Naive B cell (primary cell): ENCODE results near the gene SYNE2. TPM values are rescaled to one million over a fixed set of nuclear protein-coding genes. Genes with fewer than 3 reads are reported as not detected.

Experiments used
- ATAC-seq, 2 donors: fragments of 150-1000 bp; cut with Tn5 transposase; 2 replicates each; pipeline ENCODE4 v1.10.0; 2021; ENCODE audit warnings: low read depth in 2 of 2, mild to moderate bottlenecking in 2 of 2, moderate library complexity in 2 of 2
- DNase-seq: peaks from one replicate; pipeline ENCODE4 v3.0.0; 2022
- H3K27ac Mint-ChIP-seq, 6 donors: one replicate each; pipeline ENCODE4 v1.8.0; 2020 to 2022; ENCODE audit warnings: mild to moderate bottlenecking in 6 of 6, mixed read lengths in 6 of 6, moderate library complexity in 5 of 6, inconsistent platforms in 2 of 6
- H3K27me3 Mint-ChIP-seq, 3 donors: one replicate each; pipeline ENCODE4 v1.8.0; 2021 to 2022; ENCODE audit warnings: mixed read lengths in 3 of 3, mild to moderate bottlenecking in 1 of 3
- H3K36me3 Mint-ChIP-seq, 2 donors: one replicate each; pipeline ENCODE4 v1.8.0; 2020 to 2022; ENCODE audit warnings: mixed read lengths in 2 of 2, inconsistent platforms in 1 of 2, mild to moderate bottlenecking in 1 of 2
- H3K4me1 Mint-ChIP-seq, 3 donors: one replicate each; pipeline ENCODE4 v1.8.0; 2020 to 2022; ENCODE audit warnings: mixed read lengths in 3 of 3, inconsistent platforms in 1 of 3, mild to moderate bottlenecking in 1 of 3, moderate library complexity in 1 of 3
- H3K4me3 Mint-ChIP-seq, 8 donors: one replicate each; pipeline ENCODE4 v1.8.0; 2020 to 2022; ENCODE audit warnings: mild to moderate bottlenecking in 8 of 8, mixed read lengths in 8 of 8, moderate library complexity in 8 of 8, inconsistent platforms in 2 of 8
- H3K9me3 Mint-ChIP-seq, 7 donors: one replicate each; pipeline ENCODE4 v1.8.0; 2020 to 2022; ENCODE audit warnings: mixed read lengths in 7 of 7, mild to moderate bottlenecking in 5 of 7, inconsistent platforms in 2 of 7, moderate library complexity in 1 of 7
- polyA plus RNA-seq, 6 donors: library from polyadenylated mRNA; unstranded; fragments of 300-500 nt; fragmentation: Illumina TruSeq; gene quantifications; one replicate each; pipeline ENCODE4 v1.2.3, GENCODE V29; 2021; ENCODE audit warnings: low read depth in 6 of 6

The SYNE2 gene
- polyA plus RNA-seq, 6 donors from 2014 or later: 12.0 to 24.8 (median 19.0) TPM

- H3K9me3 Mint-ChIP-seq: peaks cover 0 to 2% (median 0%) of the 10 kb centered on the region in 7 donors
- no peak overlapping the region for H3K4me3 Mint-ChIP-seq
- H3K36me3 Mint-ChIP-seq: peaks cover 6 to 10% of the 10 kb centered on the region in 2 donors
- no peaks in the 10 kb centered on the region for H3K27me3 Mint-ChIP-seq
- DNase-seq: no peak
- peaks cover 0 to 19% (median 7%) of the 10 kb centered on the region in 3 donors for H3K4me1 Mint-ChIP-seq
- peak overlapping the region in 2 of 6 donors; percentile 14 to 31 for H3K27ac Mint-ChIP-seq
- ATAC-seq: no peak
These were observed 333.7 kb downstream of the SYNE2 start for GRCh38 chr14:64186231-64187129.

- Mint-ChIP-seq H3K4me1 (peaks cover 0 to 21% (median 8%) of the 10 kb centered on the region in 3 donors), H3K4me3 (no peak overlapping the region), H3K27me3 (no peaks in the 10 kb centered on the region), H3K27ac (peak overlapping the region in 1 of 6 donors; percentile 14), H3K36me3 (peaks cover 8 to 10% of the 10 kb centered on the region in 2 donors), H3K9me3 (peaks cover 0 to 2% (median 0%) of the 10 kb centered on the region in 7 donors)
- no peak for DNase-seq
- no peak for ATAC-seq
These were observed 334.5 kb downstream of the SYNE2 start for GRCh38 chr14:64187331-64187730.

GRCh38 chr14:64190974-64191502, 338.2 kb downstream of the SYNE2 start:
- Mint-ChIP-seq H3K27ac (peak overlapping the region in 5 of 6 donors; percentile 16 to 93 (median 62)), H3K36me3 (peaks cover 8 to 10% of the 10 kb centered on the region in 2 donors), H3K9me3 (no peaks in the 10 kb centered on the region)

GRCh38 chr14:64191756-64192155, 339.0 kb downstream of the SYNE2 start:
- peak overlapping the region in 4 of 6 donors; percentile 81 to 98 (median 89) for H3K27ac Mint-ChIP-seq
- DNase-seq (no peak), ATAC-seq (no peak)
- peaks cover 6 to 8% of the 10 kb centered on the region in 2 donors for H3K36me3 Mint-ChIP-seq
- H3K9me3 Mint-ChIP-seq: no peaks in the 10 kb centered on the region
- H3K4me3 Mint-ChIP-seq: no peak overlapping the region
- H3K4me1 Mint-ChIP-seq: peaks cover 28 to 61% (median 35%) of the 10 kb centered on the region in 3 donors
- no peaks in the 10 kb centered on the region for H3K27me3 Mint-ChIP-seq

More at GRCh38 chr14:64190974-64191502, 338.2 kb downstream of the SYNE2 start:
- Mint-ChIP-seq H3K4me3 (peak overlapping the region in 1 of 8 donors; percentile 22), H3K27me3 (no peaks in the 10 kb centered on the region), H3K4me1 (peaks cover 21 to 54% (median 28%) of the 10 kb centered on the region in 3 donors)
- ATAC-seq (no peak), DNase-seq (no peak)

GRCh38 chr14:64193821-64194220, 341.0 kb downstream of the SYNE2 start:
- H3K27me3 Mint-ChIP-seq: no peaks in the 10 kb centered on the region

GRCh38 chr14:64194404-64194803, 341.6 kb downstream of the SYNE2 start:
- Mint-ChIP-seq H3K4me1 (peaks cover 43 to 79% (median 46%) of the 10 kb centered on the region in 3 donors), H3K27ac (peak overlapping the region; percentile 97 to 100 (median 98)), H3K36me3 (peaks cover 6 to 8% of the 10 kb centered on the region in 2 donors), H3K9me3 (no peaks in the 10 kb centered on the region), H3K27me3 (no peaks in the 10 kb centered on the region), H3K4me3 (peak overlapping the region in 5 of 8 donors; percentile 21 to 95 (median 87))
- no peak for ATAC-seq
- no peak for DNase-seq

More at GRCh38 chr14:64193821-64194220, 341.0 kb downstream of the SYNE2 start:
- Mint-ChIP-seq H3K9me3 (no peaks in the 10 kb centered on the region), H3K36me3 (peaks cover 6 to 8% of the 10 kb centered on the region in 2 donors), H3K4me3 (peak overlapping the region in 3 of 8 donors; percentile 21 to 95 (median 42)), H3K4me1 (peaks cover 39 to 76% (median 44%) of the 10 kb centered on the region in 3 donors), H3K27ac (peak overlapping the region; percentile 94 to 99 (median 98))
- DNase-seq (no peak), ATAC-seq (no peak)

- Mint-ChIP-seq H3K9me3 (no peaks in the 10 kb centered on the region), H3K4me3 (peak overlapping the region; percentile 68 to 97 (median 87)), H3K27ac (peak overlapping the region; percentile 97 to 100 (median 98)), H3K27me3 (no peaks in the 10 kb centered on the region), H3K36me3 (peaks cover 5 to 8% of the 10 kb centered on the region in 2 donors), H3K4me1 (peaks cover 43 to 76% (median 46%) of the 10 kb centered on the region in 3 donors)
- ATAC-seq (peak; percentile 73 to 76), DNase-seq (peak; percentile 56)
These were observed 342.4 kb downstream of the SYNE2 start for GRCh38 chr14:64195199-64195598.

- peak overlapping the region; percentile 68 to 97 (median 87) for H3K4me3 Mint-ChIP-seq
- peaks cover 0 to 6% of the 10 kb centered on the region in 2 donors for H3K36me3 Mint-ChIP-seq
- H3K9me3 Mint-ChIP-seq: no peaks in the 10 kb centered on the region
- H3K27ac Mint-ChIP-seq: peak overlapping the region; percentile 97 to 100 (median 98)
- ATAC-seq (no peak), DNase-seq (no peak)
- H3K27me3 Mint-ChIP-seq: no peaks in the 10 kb centered on the region
- peaks cover 43 to 79% (median 43%) of the 10 kb centered on the region in 3 donors for H3K4me1 Mint-ChIP-seq
These were observed 343.3 kb downstream of the SYNE2 start for GRCh38 chr14:64196056-64196455.

GRCh38 chr14:64196814-64197411, 344.1 kb downstream of the SYNE2 start:
- peak; percentile 78 for DNase-seq
- Mint-ChIP-seq H3K4me1 (peaks cover 38 to 80% (median 43%) of the 10 kb centered on the region in 3 donors), H3K9me3 (no peaks in the 10 kb centered on the region), H3K36me3 (no peaks in the 10 kb centered on the region), H3K4me3 (peak overlapping the region; percentile 78 to 97 (median 88)), H3K27me3 (no peaks in the 10 kb centered on the region), H3K27ac (peak overlapping the region; percentile 97 to 100 (median 98))
- ATAC-seq: peak; percentile 85 to 86

- Mint-ChIP-seq H3K27me3 (no peaks in the 10 kb centered on the region), H3K36me3 (peaks cover 0 to under 1% of the 10 kb centered on the region in 2 donors), H3K27ac (peak overlapping the region in 5 of 6 donors; percentile 97 to 100 (median 98)), H3K9me3 (no peaks in the 10 kb centered on the region), H3K4me3 (peak overlapping the region in 7 of 8 donors; percentile 70 to 97 (median 87)), H3K4me1 (peaks cover 38 to 86% (median 47%) of the 10 kb centered on the region in 3 donors)
- ATAC-seq (no peak), DNase-seq (no peak)
These were observed 345.2 kb downstream of the SYNE2 start for GRCh38 chr14:64197996-64198395.

GRCh38 chr14:64198486-64198885, 345.7 kb downstream of the SYNE2 start:
- Mint-ChIP-seq H3K27ac (peak overlapping the region; percentile 4 to 100 (median 94)), H3K4me3 (peak overlapping the region in 6 of 8 donors; percentile 70 to 97 (median 87)), H3K27me3 (no peaks in the 10 kb centered on the region), H3K36me3 (peaks cover 0 to 4% of the 10 kb centered on the region in 2 donors), H3K4me1 (peaks cover 38 to 85% (median 50%) of the 10 kb centered on the region in 3 donors), H3K9me3 (no peaks in the 10 kb centered on the region)
- ATAC-seq (no peak), DNase-seq (no peak)

- H3K4me3 Mint-ChIP-seq: peak overlapping the region in 1 of 8 donors; percentile 5
- peak overlapping the region in 4 of 6 donors; percentile 15 to 98 (median 58) for H3K27ac Mint-ChIP-seq
- no peak for ATAC-seq
These were observed 347.4 kb downstream of the SYNE2 start for GRCh38 chr14:64200170-64200569.

GRCh38 chr14:64201296-64201695, 348.5 kb downstream of the SYNE2 start:
- Mint-ChIP-seq H3K9me3 (no peaks in the 10 kb centered on the region), H3K27ac (peak overlapping the region in 5 of 6 donors; percentile 81 to 98 (median 86)), H3K36me3 (peaks cover 0 to 4% of the 10 kb centered on the region in 2 donors), H3K4me3 (no peak overlapping the region), H3K4me1 (peaks cover 23 to 69% (median 33%) of the 10 kb centered on the region in 3 donors), H3K27me3 (no peaks in the 10 kb centered on the region)
- no peak for ATAC-seq
- no peak for DNase-seq

More at GRCh38 chr14:64200170-64200569, 347.4 kb downstream of the SYNE2 start:
- no peaks in the 10 kb centered on the region for H3K9me3 Mint-ChIP-seq
- peaks cover 27 to 70% (median 37%) of the 10 kb centered on the region in 3 donors for H3K4me1 Mint-ChIP-seq
- DNase-seq: no peak
- H3K27me3 Mint-ChIP-seq: no peaks in the 10 kb centered on the region
- H3K36me3 Mint-ChIP-seq: peaks cover 0 to 4% of the 10 kb centered on the region in 2 donors
